GM21423 (cell line): ENCODE data around the gene OSBPL3.

Experiments used
- ATAC-seq: cut with Tn5 transposase; IDR thresholded peaks from one replicate; pipeline ENCODE4 v1.9.1; 2021; ENCODE audit warnings: mild to moderate bottlenecking, moderate library complexity; ENCODE audit not compliant: unreplicated experiment

The OSBPL3 gene

GRCh38 chr7:24902931-24903330 lies 77.0 kb downstream of the OSBPL3 start:
- ATAC-seq: no peak

GRCh38 chr7:24902276-24902675 lies 77.7 kb downstream of the OSBPL3 start:
- no peak for ATAC-seq

- ATAC-seq: peak; percentile 72
Measured at GRCh38 chr7:24899905-24900304, 80.1 kb downstream of the OSBPL3 start.

- ATAC-seq: no peak
Measured at GRCh38 chr7:24899161-24899560, 80.8 kb downstream of the OSBPL3 start.

- peak; percentile 29 for ATAC-seq
Measured at GRCh38 chr7:24898691-24899090, 81.3 kb downstream of the OSBPL3 start.

- ATAC-seq: peak; percentile 53
Measured at GRCh38 chr7:24896031-24896501, 83.9 kb downstream of the OSBPL3 start.

GRCh38 chr7:24894429-24895221 lies 85.4 kb downstream of the OSBPL3 start:
- ATAC-seq: no peak

GRCh38 chr7:24891311-24891735 lies 88.7 kb downstream of the OSBPL3 start:
- no peak for ATAC-seq

GRCh38 chr7:24889611-24890010 lies 90.4 kb downstream of the OSBPL3 start:
- ATAC-seq: no peak

GRCh38 chr7:24888653-24889052 lies 91.3 kb downstream of the OSBPL3 start:
- ATAC-seq: no peak

- no peak for ATAC-seq
Measured at GRCh38 chr7:24885716-24886115, 94.3 kb downstream of the OSBPL3 start.

GRCh38 chr7:24885305-24885704 lies 94.7 kb downstream of the OSBPL3 start:
- no peak for ATAC-seq

GRCh38 chr7:24884401-24884800 lies 95.6 kb downstream of the OSBPL3 start:
- no peak for ATAC-seq

- ATAC-seq: no peak
Measured at GRCh38 chr7:24883622-24884013, 96.4 kb downstream of the OSBPL3 start.

- ATAC-seq: no peak
Measured at GRCh38 chr7:24882989-24883621, 96.9 kb downstream of the OSBPL3 start.

GRCh38 chr7:24881623-24882022 lies 98.4 kb downstream of the OSBPL3 start:
- ATAC-seq: no peak

- ATAC-seq: no peak
Measured at GRCh38 chr7:24880886-24881285, 99.1 kb downstream of the OSBPL3 start.

- no peak for ATAC-seq
Measured at GRCh38 chr7:24879291-24879690, 100.7 kb downstream of the OSBPL3 start.

GRCh38 chr7:24877790-24878311 lies 102.1 kb downstream of the OSBPL3 start:
- ATAC-seq: peak; percentile 84

- no peak for ATAC-seq
Measured at GRCh38 chr7:24874791-24875190, 105.2 kb downstream of the OSBPL3 start.

GRCh38 chr7:24873944-24874343 lies 106.0 kb downstream of the OSBPL3 start:
- ATAC-seq: no peak

- no peak for ATAC-seq
Measured at GRCh38 chr7:24871770-24872169, 108.2 kb downstream of the OSBPL3 start.
